ENCODE data around the gene QSER1.

QSER1 gene

DNA sequence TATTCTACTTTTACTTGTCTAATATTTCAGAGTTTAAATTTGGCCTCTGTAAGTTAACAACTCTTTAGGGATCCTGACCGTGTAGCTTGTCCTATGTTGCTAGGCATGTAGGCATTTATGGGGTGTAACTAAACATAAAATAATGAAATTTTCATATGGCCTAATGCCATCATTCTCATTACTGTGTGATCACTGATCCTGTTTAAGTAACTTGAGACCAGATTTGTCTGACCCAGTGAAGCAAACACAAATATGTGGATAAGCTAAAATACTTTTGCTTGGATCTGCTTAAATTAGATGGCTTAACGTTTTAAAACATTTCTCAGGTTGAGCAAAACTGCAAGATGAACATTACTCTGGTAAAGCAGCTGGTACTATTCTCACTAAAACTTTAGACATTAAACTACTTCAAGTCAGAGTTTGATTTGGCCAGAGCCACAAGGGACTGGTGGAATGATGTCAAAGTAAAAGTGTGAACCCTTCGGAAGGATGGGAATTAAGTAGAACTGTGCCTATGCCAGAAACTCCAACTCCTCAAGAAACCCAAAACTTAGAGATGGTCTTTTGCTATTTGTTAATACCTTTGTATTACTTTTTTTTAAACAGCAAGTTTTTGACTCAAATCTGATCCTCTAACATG is 12.5 kb downstream of the QSER1 start:
- TF ChIP-seq, protein P1, sequence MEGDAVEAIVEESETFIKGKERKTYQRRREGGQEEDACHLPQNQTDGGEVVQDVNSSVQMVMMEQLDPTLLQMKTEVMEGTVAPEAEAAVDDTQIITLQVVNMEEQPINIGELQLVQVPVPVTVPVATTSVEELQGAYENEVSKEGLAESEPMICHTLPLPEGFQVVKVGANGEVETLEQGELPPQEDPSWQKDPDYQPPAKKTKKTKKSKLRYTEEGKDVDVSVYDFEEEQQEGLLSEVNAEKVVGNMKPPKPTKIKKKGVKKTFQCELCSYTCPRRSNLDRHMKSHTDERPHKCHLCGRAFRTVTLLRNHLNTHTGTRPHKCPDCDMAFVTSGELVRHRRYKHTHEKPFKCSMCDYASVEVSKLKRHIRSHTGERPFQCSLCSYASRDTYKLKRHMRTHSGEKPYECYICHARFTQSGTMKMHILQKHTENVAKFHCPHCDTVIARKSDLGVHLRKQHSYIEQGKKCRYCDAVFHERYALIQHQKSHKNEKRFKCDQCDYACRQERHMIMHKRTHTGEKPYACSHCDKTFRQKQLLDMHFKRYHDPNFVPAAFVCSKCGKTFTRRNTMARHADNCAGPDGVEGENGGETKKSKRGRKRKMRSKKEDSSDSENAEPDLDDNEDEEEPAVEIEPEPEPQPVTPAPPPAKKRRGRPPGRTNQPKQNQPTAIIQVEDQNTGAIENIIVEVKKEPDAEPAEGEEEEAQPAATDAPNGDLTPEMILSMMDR (IDR thresholded peaks at IDR 0.05) = no peak

DNA sequence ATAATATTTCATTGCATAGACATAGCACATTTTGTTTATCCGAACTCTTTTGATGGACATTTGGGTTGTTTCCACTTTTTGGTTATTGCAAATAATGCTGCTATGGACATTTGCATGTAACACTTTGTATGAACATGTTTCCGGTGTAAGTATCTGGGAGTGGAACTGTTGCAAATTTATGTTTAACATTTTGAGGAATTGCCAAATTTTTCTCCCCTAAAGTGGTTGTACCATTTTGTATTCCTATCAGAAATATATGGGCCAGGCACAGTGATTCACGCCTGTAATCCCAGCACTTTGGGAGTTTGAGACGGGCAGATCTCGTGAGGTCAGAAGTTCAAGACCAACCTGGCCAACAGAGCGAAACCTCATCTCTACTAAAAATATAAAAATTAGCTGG is 16.0 kb downstream of the QSER1 start:
- TF ChIP-seq, protein P1 (IDR thresholded peaks at IDR 0.05) = no peak

DNA sequence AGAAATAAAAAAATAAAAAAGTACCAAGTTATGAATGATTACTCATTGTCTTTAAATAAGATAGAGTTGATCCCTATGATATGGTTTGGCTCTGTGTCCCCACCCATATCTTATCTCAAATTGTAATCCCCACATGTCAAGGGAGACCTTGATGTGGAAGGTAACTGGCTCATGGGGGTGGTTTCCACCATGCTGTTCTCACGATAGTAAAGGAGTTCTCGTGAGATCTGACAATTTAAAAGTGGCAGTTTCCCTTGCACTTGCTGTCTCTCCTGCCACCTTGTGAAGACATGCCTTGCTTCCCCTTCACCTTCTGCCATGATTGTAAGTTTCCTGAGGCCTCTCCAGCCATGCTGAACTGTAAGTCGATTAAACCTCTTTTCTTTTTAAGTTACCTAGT is 18.8 kb downstream of the QSER1 start:
- TF ChIP-seq, protein P1 (IDR thresholded peaks at IDR 0.05) = no peak

DNA sequence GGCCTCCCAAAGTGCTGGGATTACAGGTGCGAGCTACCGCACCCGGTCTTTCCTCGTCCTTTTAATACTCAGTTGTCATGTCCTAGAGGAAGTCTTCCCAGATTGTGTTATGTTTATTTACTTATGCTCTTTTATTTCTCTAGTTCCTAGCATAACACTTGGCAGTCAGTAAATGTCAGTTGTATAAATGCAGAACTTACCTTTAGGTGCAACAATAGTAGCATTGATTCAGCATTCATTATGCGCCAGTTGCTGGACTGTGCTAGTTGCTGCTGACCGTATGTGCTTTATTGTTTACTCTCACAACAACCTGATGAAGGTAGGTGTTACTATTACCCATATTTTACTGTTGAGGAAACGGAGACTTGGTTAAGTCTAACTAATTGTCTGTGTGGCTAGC is 20.8 kb downstream of the QSER1 start:
- TF ChIP-seq, protein P1 (IDR thresholded peaks at IDR 0.05) = no peak

DNA sequence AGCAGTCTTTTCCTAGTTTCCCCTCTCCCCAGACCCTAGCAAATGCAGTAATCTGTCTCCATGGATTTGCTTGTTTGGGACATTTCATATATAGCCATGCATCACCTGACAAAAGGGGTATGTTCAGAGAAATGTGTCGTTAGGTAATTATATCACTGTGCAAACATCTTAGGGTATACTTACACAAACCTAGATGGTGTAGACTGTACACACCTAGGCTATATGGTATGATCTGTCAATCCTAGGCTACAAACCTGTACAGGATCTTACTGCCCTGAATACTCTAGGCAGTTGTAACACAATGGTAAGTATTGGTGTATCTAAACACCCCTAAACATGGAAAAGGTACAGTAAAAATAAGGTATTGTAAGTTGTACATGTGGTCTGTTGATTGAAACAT is 23.8 kb downstream of the QSER1 start:
- TF ChIP-seq, protein P1 (IDR thresholded peaks at IDR 0.05) = no peak

DNA sequence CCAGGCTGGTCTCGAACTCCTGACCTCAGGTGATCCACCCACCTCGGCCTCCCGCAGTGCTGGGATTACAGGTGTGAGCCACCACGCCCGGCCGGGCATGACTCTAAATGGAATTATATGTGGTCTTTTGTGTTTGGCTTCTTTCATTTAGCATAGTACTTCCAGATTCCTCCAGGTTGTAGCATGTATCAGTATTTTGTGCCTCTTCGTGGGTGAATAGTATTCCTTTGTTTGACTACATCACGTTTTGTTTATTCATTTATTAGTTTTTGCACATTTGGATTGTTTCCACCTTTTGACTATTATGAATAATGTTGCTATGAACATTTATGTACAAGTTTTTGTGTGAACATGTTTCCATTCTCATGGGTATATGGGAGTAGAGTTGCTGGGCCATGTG is 24.4 kb downstream of the QSER1 start:
- TF ChIP-seq, protein P1 (IDR thresholded peaks at IDR 0.05) = no peak

DNA sequence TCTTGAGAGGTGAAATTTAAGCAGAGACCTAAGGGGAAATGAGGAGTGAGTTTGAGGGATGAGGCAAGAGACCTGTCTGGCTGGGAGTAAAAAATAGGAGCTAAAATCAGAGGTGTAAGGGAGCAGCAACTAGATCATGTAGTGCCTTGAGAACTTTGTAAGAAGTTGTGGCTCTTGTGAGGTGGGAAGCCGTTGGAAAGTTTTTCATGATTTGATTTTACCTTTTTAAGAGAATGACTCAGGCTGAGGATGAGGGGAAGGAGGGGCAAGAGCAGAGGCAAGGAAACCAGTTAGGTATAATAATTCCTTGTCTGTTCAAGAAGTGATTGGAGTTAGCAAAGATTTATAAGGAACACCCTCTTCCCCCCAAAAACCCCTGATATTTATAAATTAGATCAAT is 25.8 kb downstream of the QSER1 start:
- TF ChIP-seq, protein P1 (IDR thresholded peaks at IDR 0.05) = no peak

DNA sequence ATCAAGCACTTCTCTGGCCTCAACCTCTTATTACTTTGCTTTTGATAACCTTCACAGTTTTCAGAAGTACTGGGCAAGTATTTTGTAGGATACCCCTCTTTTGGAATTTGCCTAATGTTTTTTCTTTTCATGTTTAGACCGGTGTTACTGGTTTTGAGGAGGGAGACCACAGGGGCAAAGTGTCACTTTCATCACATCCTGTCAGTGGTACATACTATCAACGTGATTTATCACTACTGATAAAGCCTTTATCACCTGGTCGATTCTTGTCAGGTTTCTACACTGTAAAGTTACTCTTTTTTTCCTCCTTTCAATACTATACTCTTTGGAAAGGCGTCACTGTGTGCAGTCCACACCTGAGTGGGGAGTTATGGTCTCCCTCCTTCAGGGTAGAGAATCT is 26.7 kb downstream of the QSER1 start:
- TF ChIP-seq, protein P1 (IDR thresholded peaks at IDR 0.05) = no peak
